K562 (cell line): ENCODE measurements around the gene CTH. TPM values are rescaled to one million over a fixed set of nuclear protein-coding genes. Genes with fewer than 3 reads are reported as not detected.

Source experiments
- ATAC-seq: fragments of 200-7000 bp; cut with Tn5 transposase; 3 replicates; pipeline ENCODE4 v1.9.1; 2020; ENCODE audit warnings: moderate library complexity
- BruUV-seq: library from RNA; stranded (reverse); fragments of 400-500 nt; replicated peaks from 2 replicates; lab custom pipeline; 2021; lab: Mats Ljungman, UMichigan
- CTCF ChIA-PET: fragments of 300-600 bp; formaldehyde crosslinking; extraction: SDS; loops from one replicate; lab custom pipeline; 2021; ENCODE audit warnings: low intra/inter-chr PET ratio; lab: Yijun Ruan, JAX
- POLR2A ChIA-PET: fragments of 300-600, 350-650 bp; sonication (Branson Sonifier 250); formaldehyde crosslinking; extraction: SDS; loops from one replicate; lab custom pipeline; 2021; ENCODE audit warnings: antibody characterized with exemption, inconsistent platforms; lab: Yijun Ruan, JAX
- DNase-seq, 4 experiments: peaks; one replicate each; pipeline versions ENCODE4 v3.0.0 to v3.0.0-alpha.2; 2011 to 2018; ENCODE audit warnings: low spot score in 3 of 4, mixed read lengths in 3 of 4; ENCODE audit errors: extremely low read depth in 1 of 4
- FAIRE-seq: peaks from 2 replicates; lab custom pipeline; 2011; peaks lifted over from hg19 to GRCh38; lab: Jason Lieb, UNC
- H2AFZ ChIP-seq: 2 replicates; pipeline ENCODE4 v1.6.0; 2011; ENCODE audit warnings: low read depth, low read length, control low read depth, inconsistent platforms
- H3K27ac ChIP-seq: fragments of 200-600 bp; 3 replicates; pipeline ENCODE4 v1.8.0; 2011; ENCODE audit warnings: low read depth, mild to moderate bottlenecking, control low read depth, inconsistent platforms, low read length, moderate library complexity, mixed read lengths; ENCODE audit errors: extremely low read depth
- H3K27me3 ChIP-seq, 2 experiments: fragments of 300-600 bp in 1 of 2; 2 replicates in 1 of 2; 3 replicates in 1 of 2; pipeline versions ENCODE4 v1.6.0 to v1.8.0; 2011; ENCODE audit warnings: inconsistent platforms in 2 of 2, low read length in 2 of 2, mild to moderate bottlenecking in 1 of 2, mixed read lengths in 1 of 2, moderate library complexity in 1 of 2; ENCODE audit not compliant: control insufficient read depth in 2 of 2, insufficient read depth in 2 of 2
- H3K36me3 ChIP-seq: fragments of 300-600 bp; 3 replicates; pipeline ENCODE4 v1.8.0; 2011; ENCODE audit warnings: mild to moderate bottlenecking, low read length, inconsistent platforms; ENCODE audit not compliant: control insufficient read depth, insufficient read depth
- H3K4me1 ChIP-seq, 2 experiments: fragments of 200-600 bp in 1 of 2; replicated peaks in 1 of 2; 2 replicates in 1 of 2; 3 replicates in 1 of 2; pipeline versions ENCODE4 v1.5.1 to v1.8.0; 2011; ENCODE audit warnings: inconsistent platforms in 2 of 2, low read length in 2 of 2, mild to moderate bottlenecking in 1 of 2, mixed read lengths in 1 of 2, moderate library complexity in 1 of 2; ENCODE audit not compliant: control insufficient read depth in 2 of 2, insufficient read depth in 2 of 2
- H3K4me2 ChIP-seq: 2 replicates; pipeline ENCODE4 v1.6.1; 2011; ENCODE audit warnings: low read length, control low read depth, inconsistent platforms, mixed read lengths; ENCODE audit not compliant: insufficient read depth
- H3K4me3 ChIP-seq: fragments of 200-600 bp; sonication (generic), shearing (Covaris generic); 2 replicates; pipeline ENCODE4 v1.5.1; 2016; ENCODE audit warnings: control low read depth, inconsistent platforms
- H3K79me2 ChIP-seq: fragments of 200-600 bp; 3 replicates; pipeline ENCODE4 v1.8.0; 2011; ENCODE audit warnings: low read length, inconsistent platforms; ENCODE audit not compliant: control insufficient read depth, insufficient read depth
- H3K9ac ChIP-seq, 2 experiments: 2 replicates each; pipeline versions ENCODE4 v1.6.0 to v1.6.1; 2011; ENCODE audit warnings: low read depth in 2 of 2, low read length in 2 of 2, control low read depth in 1 of 2, inconsistent platforms in 1 of 2, mild to moderate bottlenecking in 1 of 2, mixed read lengths in 1 of 2; ENCODE audit not compliant: insufficient read depth in 1 of 2
- H3K9me1 ChIP-seq: one replicate; pipeline ENCODE4 v1.6.0; 2011; ENCODE audit warnings: inconsistent platforms, mild to moderate bottlenecking, low read length, moderate library complexity; ENCODE audit not compliant: control insufficient read depth, insufficient read depth
- H3K9me3 ChIP-seq: replicated peaks from 2 replicates; pipeline ENCODE4 v1.5.1; 2011; ENCODE audit warnings: low read depth, low read length, inconsistent platforms; ENCODE audit not compliant: control insufficient read depth, insufficient read depth
- H4K20me1 ChIP-seq: replicated peaks from 2 replicates; pipeline ENCODE4 v1.6.1; 2011; ENCODE audit warnings: low read length, inconsistent platforms, mixed read lengths; ENCODE audit not compliant: control insufficient read depth, insufficient read depth
- BRD4 ChIP-seq: fragments of 200-600 bp; sonication (generic); IDR thresholded peaks from 2 replicates; pipeline ENCODE4 v1.6.1; 2017; ENCODE audit warnings: inconsistent platforms
- HDAC3 ChIP-seq: fragments of 450-650 bp; IDR thresholded peaks from 2 replicates; pipeline ENCODE4 v1.6.1; 2018; ENCODE audit warnings: borderline replicate concordance, mild to moderate bottlenecking, moderate library complexity; ENCODE audit not compliant: partially characterized antibody
- HDAC8 ChIP-seq: fragments of 450-650 bp; IDR thresholded peaks from 2 replicates; pipeline ENCODE4 v1.6.1; 2016; ENCODE audit warnings: mild to moderate bottlenecking, missing genetic modification characterization, moderate library complexity, missing compliant biosample characterization
- KDM1A ChIP-seq, 2 experiments: fragments of 450-650 bp; IDR thresholded peaks; 2 replicates each; pipeline ENCODE4 v1.6.1; 2016; ENCODE audit warnings: mild to moderate bottlenecking in 2 of 2
- MBD1 ChIP-seq: fragments of 250-450 bp; sonication (Bioruptor Pico); IDR thresholded peaks from 2 replicates; pipeline ENCODE4 v1.8.0; 2022; ENCODE audit warnings: inconsistent platforms
- RFX7 ChIP-seq: fragments of 250-450 bp; sonication (Bioruptor Pico); IDR thresholded peaks from 2 replicates; pipeline ENCODE4 v1.5.1; 2021; ENCODE audit warnings: mild to moderate bottlenecking
- SMARCA4 ChIP-seq: fragments of 450-650 bp; IDR thresholded peaks from 2 replicates; pipeline ENCODE4 v1.6.1; 2016
- TCF7L2 ChIP-seq: fragments of 150-350 bp; IDR thresholded peaks from 2 replicates; pipeline ENCODE4 v1.6.1; 2016; ENCODE audit warnings: low read depth, mild to moderate bottlenecking, low read length, moderate library complexity
- THRB ChIP-seq: fragments of 450-650 bp; formaldehyde crosslinking; conservative IDR thresholded peaks from 2 replicates; pipeline ENCODE4 v1.4.0; 2022; ENCODE audit warnings: mild to moderate bottlenecking, missing genetic modification characterization
- ZNF766 ChIP-seq: fragments of 200-800 bp; sonication (Bioruptor generic); conservative IDR thresholded peaks from 2 replicates; pipeline ENCODE4 v1.6.1; 2016; ENCODE audit warnings: missing genetic modification characterization, missing compliant biosample characterization
- WGBS: fragments of 100-300 bp; shearing (Covaris generic); methylation state at CpG from one replicate; pipeline ENCODE4 v1.1.6; 2016; ENCODE audit warnings: low coverage, mixed read lengths; ENCODE audit not compliant: insufficient coverage; ENCODE audit errors: missing lambda C conversion rate; 5-methylcytosine and 5-hydroxymethylcytosine counted together
- in situ Hi-C: fragments of 300-500 bp; cut with MboI; formaldehyde crosslinking; loops from 4 replicates; pipeline ENCODE4 v1.15.0; 2018; ENCODE audit warnings: inconsistent platforms, mixed read lengths
- intact Hi-C: fragments of 100-400 bp; cut with micrococcal nuclease; formaldehyde crosslinking; loops from 2 replicates; pipeline ENCODE4 v1.14.2; 2022
- polyA plus RNA-seq, 8 experiments: library from polyadenylated mRNA; depleted of rRNA in 4 of 8; stranded (reverse) in 5 of 8; unstranded in 3 of 8; fragments of >200 nt; fragmentation: Nextera tagmentation in 2 of 8; fragmentation: Illumina TruSeq in 1 of 8; extraction: Ambion mirVana in 2 of 8; extraction: Trizol in 1 of 8; gene quantifications; 2 replicates each; pipeline versions ENCODE4 v1.2.1 to v1.2.3, GENCODE V29; 2011 to 2014; ENCODE audit warnings: inconsistent platforms in 1 of 8, missing spikeins in 1 of 8
- total RNA-seq, 7 experiments: library from RNA; depleted of rRNA in 6 of 7; stranded (reverse); fragments of >200 nt in 6 of 7; fragmentation: Illumina TruSeq in 2 of 7; extraction: Trizol in 2 of 7; gene quantifications; 2 replicates each; pipeline versions ENCODE4 v1.2.1 to v1.2.3, GENCODE V29; 2011 to 2021; ENCODE audit warnings: low replicate concordance in 1 of 7

CTH gene
- total and polyA plus RNA-seq, 9 of the 15 experiments (the other 6 are each of a cell fraction or from before 2014, with no cell fraction given) = 8.0 to 54.4 (median 30.9) TPM

- TF ChIP-seq HDAC8 (tag) (peak; percentile 79), KDM1A (IDR thresholded peaks at IDR 0.05) (peak; percentile 72 to 75), SMARCA4 (peak; percentile 76), ZNF766 (CRISPR knock-in tag) (peak; percentile 62), HDAC3 (peak; percentile 40)
- TF ChIP-seq, all 486 proteins: peak for 54; not testable (repeated sequence) for 432
Observed at GRCh38 chr1:70460740-70461713, 50.0 kb downstream of the CTH start (continued).

GRCh38 chr1:70462611-70463010 lies 51.5 kb downstream of the CTH start:
- H3K9me3 ChIP-seq = no peaks in the 10 kb centered on the region
- 75% methylated on average over 1 of the region's 1 CpG for WGBS
- in situ Hi-C loops = no loop called here
- no peak for ATAC-seq
- no TSS peak for BruUV-seq
- TF ChIP-seq RFX7 (CRISPR knock-in tag) (no peak), BRD4 (no peak), TCF7L2 (no peak), THRB (no peak), MBD1 (no peak)
- TF ChIP-seq, all 486 proteins: peak for 0
- Histone ChIP-seq H3K4me2 (no peak overlapping the region), H3K27me3 (no peaks in the 10 kb centered on the region; a peak in 1 of 5 replicates), H2AFZ (no peak overlapping the region), H3K4me1 (peaks cover 14 to 19% of the 10 kb centered on the region in 2 experiments), H3K79me2 (no peaks in the 10 kb centered on the region), H3K9me1 (no peaks in the 10 kb centered on the region), H3K9ac (no peak overlapping the region), H3K4me3 (no peak overlapping the region), H3K27ac (no peak overlapping the region), H4K20me1 (no peaks in the 10 kb centered on the region), H3K36me3 (no peaks in the 10 kb centered on the region)
- FAIRE-seq = no peak
- DNase-seq = no peak
- POLR2A ChIA-PET = interaction anchor here (0.6 to 1.2 kb wide), 3 partner anchors 10 to 108 kb away, joined by 3 to 4 read pairs (median 4); partner anchors contain the start of gene ANKRD13C
- intact Hi-C loops = no loop called here
- CTCF ChIA-PET = no interaction called here
